ENCODE results near the gene ITPK1.

Gene ITPK1

GRCh38 chr14:92976268-92976667 is 139.5 kb downstream of the ITPK1 start:
- no peak for TF ChIP-seq SNAI2 (CRISPR knock-in tag; IDR thresholded peaks at IDR 0.05)
- no peak for TF ChIP-seq CSDC2 (CRISPR knock-in tag; IDR thresholded peaks at IDR 0.05)
- TF ChIP-seq OSR1 (CRISPR knock-in tag; IDR thresholded peaks at IDR 0.05): no peak
- no peak for TF ChIP-seq RARB (CRISPR knock-in tag; IDR thresholded peaks at IDR 0.05)
- TF ChIP-seq, protein P1, sequence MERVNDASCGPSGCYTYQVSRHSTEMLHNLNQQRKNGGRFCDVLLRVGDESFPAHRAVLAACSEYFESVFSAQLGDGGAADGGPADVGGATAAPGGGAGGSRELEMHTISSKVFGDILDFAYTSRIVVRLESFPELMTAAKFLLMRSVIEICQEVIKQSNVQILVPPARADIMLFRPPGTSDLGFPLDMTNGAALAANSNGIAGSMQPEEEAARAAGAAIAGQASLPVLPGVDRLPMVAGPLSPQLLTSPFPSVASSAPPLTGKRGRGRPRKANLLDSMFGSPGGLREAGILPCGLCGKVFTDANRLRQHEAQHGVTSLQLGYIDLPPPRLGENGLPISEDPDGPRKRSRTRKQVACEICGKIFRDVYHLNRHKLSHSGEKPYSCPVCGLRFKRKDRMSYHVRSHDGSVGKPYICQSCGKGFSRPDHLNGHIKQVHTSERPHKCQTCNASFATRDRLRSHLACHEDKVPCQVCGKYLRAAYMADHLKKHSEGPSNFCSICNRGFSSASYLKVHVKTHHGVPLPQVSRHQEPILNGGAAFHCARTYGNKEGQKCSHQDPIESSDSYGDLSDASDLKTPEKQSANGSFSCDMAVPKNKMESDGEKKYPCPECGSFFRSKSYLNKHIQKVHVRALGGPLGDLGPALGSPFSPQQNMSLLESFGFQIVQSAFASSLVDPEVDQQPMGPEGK (CRISPR knock-in tag; IDR thresholded peaks at IDR 0.05; ENCODE audit: borderline replicate concordance): no peak
- no peak for TF ChIP-seq GLIS3 (CRISPR knock-in tag; IDR thresholded peaks at IDR 0.05)
- TF ChIP-seq ISL1 (CRISPR knock-in tag; IDR thresholded peaks at IDR 0.05): no peak
- no peak for TF ChIP-seq PPARA (CRISPR knock-in tag; IDR thresholded peaks at IDR 0.05; ENCODE audit: borderline replicate concordance)
- TF ChIP-seq, protein P2, sequence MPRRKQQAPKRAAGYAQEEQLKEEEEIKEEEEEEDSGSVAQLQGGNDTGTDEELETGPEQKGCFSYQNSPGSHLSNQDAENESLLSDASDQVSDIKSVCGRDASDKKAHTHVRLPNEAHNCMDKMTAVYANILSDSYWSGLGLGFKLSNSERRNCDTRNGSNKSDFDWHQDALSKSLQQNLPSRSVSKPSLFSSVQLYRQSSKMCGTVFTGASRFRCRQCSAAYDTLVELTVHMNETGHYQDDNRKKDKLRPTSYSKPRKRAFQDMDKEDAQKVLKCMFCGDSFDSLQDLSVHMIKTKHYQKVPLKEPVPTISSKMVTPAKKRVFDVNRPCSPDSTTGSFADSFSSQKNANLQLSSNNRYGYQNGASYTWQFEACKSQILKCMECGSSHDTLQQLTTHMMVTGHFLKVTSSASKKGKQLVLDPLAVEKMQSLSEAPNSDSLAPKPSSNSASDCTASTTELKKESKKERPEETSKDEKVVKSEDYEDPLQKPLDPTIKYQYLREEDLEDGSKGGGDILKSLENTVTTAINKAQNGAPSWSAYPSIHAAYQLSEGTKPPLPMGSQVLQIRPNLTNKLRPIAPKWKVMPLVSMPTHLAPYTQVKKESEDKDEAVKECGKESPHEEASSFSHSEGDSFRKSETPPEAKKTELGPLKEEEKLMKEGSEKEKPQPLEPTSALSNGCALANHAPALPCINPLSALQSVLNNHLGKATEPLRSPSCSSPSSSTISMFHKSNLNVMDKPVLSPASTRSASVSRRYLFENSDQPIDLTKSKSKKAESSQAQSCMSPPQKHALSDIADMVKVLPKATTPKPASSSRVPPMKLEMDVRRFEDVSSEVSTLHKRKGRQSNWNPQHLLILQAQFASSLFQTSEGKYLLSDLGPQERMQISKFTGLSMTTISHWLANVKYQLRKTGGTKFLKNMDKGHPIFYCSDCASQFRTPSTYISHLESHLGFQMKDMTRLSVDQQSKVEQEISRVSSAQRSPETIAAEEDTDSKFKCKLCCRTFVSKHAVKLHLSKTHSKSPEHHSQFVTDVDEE (CRISPR knock-in tag; IDR thresholded peaks at IDR 0.05): no peak
- no peak for TF ChIP-seq TCF4 (CRISPR knock-in tag; IDR thresholded peaks at IDR 0.05; ENCODE audit: borderline replicate concordance)
- TF ChIP-seq ZC3H10 (CRISPR knock-in tag; IDR thresholded peaks at IDR 0.05): no peak
- no peak for TF ChIP-seq ZNF70 (CRISPR knock-in tag; IDR thresholded peaks at IDR 0.05)
- TF ChIP-seq ZNF8 (CRISPR knock-in tag; IDR thresholded peaks at IDR 0.05): no peak
- TF ChIP-seq ARNTL (CRISPR knock-in tag; IDR thresholded peaks at IDR 0.05; ENCODE audit: borderline replicate concordance, low read depth): no peak
- no peak for TF ChIP-seq ZFP3 (CRISPR knock-in tag; IDR thresholded peaks at IDR 0.05)
- TF ChIP-seq POU6F1 (CRISPR knock-in tag; IDR thresholded peaks at IDR 0.05; ENCODE audit: borderline replicate concordance, low read depth): no peak
- TF ChIP-seq ZFP30 (CRISPR knock-in tag; IDR thresholded peaks at IDR 0.05): no peak
- ATAC-seq: no peak

GRCh38 chr14:92974541-92975345 is 141.0 kb downstream of the ITPK1 start:
- no peak for ATAC-seq
- TF ChIP-seq ESRRG (CRISPR knock-in tag; IDR thresholded peaks at IDR 0.05) (no peak), ZC3H10 (CRISPR knock-in tag; IDR thresholded peaks at IDR 0.05) (no peak), ISL1 (CRISPR knock-in tag; IDR thresholded peaks at IDR 0.05) (no peak), OSR1 (CRISPR knock-in tag; IDR thresholded peaks at IDR 0.05) (no peak), CSDC2 (CRISPR knock-in tag; IDR thresholded peaks at IDR 0.05) (no peak), ZNF565 (CRISPR knock-in tag; conservative IDR thresholded peaks at IDR 0.05; ENCODE audit: low read depth) (no peak), PPARA (CRISPR knock-in tag; IDR thresholded peaks at IDR 0.05; ENCODE audit: borderline replicate concordance) (no peak), POU6F1 (CRISPR knock-in tag; IDR thresholded peaks at IDR 0.05; ENCODE audit: borderline replicate concordance, low read depth) (no peak), SNAI2 (CRISPR knock-in tag; IDR thresholded peaks at IDR 0.05) (no peak)
- TF ChIP-seq, protein P2 (CRISPR knock-in tag; IDR thresholded peaks at IDR 0.05): no peak
- TF ChIP-seq, protein P1 (CRISPR knock-in tag; IDR thresholded peaks at IDR 0.05; ENCODE audit: borderline replicate concordance): no peak
